GM18520 (cell line): Measurements from ENCODE around the gene DDC.
"Not testable (repeated sequence)": the region's sequence is repeated elsewhere in the genome, so short reads cannot be mapped to it uniquely, and the experiment has no call there.

Experiments
- ATAC-seq: cut with Tn5 transposase; IDR thresholded peaks from one replicate; pipeline ENCODE4 v1.9.1; 2021; ENCODE audit not compliant: unreplicated experiment

The DDC gene

DNA sequence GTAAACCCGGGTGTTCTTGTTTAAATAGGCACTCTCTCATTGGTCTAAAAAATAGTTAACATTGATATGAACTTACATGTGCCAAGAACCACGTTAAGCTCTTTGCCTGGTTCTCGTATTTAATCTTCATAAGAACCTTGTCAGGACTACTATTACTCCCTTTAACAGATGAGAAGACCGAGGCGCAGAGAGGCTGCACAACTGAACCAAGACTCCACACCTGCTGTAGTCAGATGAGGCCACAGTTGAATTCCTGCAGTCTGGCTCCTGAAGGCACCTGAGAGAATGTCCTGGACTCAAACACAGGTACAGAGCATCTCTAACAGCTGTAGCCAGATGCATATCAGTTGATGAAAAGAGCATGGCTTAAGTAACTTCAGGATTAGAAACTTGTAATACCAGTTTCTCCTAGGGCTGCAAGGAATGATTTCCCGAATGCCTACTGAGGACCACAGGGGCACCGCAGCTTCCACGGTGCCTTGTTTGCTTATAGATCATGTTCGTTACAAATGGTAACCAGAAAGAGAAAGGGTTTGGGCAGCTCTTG is 9.5 kb downstream of the DDC start:
- no peak for ATAC-seq

DNA sequence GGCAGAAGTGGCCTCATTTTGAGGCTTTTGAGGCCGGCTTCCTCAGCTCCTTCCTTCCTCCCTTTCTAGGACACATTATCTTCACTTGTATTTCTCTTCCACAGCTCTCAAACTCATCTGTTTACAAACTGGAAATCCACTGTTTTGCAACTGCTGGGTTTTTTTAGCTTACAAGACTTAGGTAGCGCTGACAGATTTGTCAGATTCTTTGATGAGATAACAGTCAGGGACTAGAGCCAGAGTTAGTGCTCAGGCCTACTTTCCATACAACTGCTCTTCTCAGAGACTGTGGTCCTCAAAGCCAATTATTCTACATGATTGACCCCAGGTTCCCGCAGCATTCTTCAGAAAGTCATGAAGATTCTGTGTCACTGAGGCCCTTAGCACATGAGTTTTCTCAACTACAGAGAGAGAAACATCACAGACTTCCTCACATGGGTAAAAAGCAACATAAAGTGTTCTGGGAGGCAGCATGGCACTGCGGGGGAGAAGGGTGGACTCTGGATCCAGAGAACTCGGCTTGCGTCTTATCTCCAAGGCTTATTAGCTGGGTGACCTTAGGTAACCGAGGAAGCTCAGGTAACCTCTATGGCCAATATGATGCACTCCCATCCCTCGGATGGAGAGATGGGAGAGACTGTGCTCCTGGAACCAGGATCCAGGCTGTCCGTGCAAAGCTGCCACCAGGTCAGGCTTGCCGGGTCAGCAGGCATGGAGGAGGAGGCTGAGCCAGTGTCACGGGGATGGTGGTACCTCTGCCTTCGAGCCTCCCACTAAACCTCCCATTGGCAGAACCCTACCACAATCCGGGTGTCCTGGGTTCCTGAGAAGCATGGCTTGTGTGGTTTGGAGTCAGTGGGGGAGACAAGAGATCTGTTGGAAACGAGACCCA is 10.5 kb downstream of the DDC start:
- no peak for ATAC-seq

DNA sequence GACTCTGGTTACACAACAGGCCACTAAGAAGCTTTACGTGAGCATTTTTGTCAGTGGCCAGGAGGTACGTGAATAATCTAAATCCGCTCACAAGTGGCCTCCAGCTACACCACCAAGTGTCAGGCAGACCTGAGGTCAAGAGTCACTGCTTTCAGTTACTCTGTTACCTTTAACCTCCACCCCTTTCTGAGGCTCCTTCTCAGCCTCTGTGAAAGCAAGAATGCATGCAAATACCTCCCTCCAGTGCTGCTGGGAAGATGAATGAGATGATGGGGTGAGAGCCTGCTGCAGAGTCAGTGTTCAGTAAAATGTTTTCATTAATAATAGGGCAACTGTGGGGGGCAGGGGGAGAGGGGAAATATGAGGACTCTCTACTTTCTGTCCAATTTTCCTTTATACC is 11.2 kb downstream of the DDC start:
- no peak for ATAC-seq

- ATAC-seq = no peak
These were observed 12.3 kb downstream of the DDC start for GRCh38 chr7:50552921-50553320.

GRCh38 chr7:50552139-50552538 is 13.1 kb downstream of the DDC start:
- no peak for ATAC-seq

DNA sequence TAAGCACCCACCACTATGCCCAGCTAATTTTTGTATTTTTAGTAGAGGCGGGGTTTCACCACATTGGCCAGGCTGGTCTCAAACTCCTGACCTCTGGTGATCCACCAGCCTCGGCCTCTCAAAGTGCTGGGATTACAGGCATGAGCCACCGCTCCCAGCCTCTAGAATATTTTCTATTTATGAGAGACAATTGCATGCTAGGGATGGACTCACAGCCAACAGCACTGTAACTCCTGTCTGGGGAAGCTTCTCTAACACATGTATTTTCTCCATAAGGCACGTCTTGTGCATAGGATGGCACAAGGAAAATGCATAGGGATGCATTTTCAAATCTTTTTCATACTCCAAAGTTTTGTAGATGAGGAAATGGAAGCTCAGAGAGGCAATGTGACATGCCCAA is 19.6 kb downstream of the DDC start:
- not testable (repeated sequence) for ATAC-seq

DNA sequence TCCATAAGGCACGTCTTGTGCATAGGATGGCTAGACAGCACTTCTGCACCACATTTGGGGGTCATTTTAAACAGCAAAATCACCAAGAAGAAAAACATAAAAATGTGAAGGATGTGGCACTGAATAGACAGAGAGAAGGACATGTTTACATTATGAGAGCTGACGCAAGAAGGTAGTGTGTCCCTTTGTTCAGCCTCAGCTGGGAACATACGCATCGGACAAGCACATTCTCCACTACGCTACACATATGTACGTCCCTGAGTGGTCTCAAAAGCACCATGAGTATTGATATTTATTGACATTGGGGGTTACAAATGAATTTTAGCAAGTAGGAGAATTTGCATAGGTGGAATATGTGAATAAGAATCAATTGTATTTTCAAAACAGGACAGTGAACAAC is 20.2 kb downstream of the DDC start:
- no peak for ATAC-seq

GRCh38 chr7:50543776-50544442 is 21.3 kb downstream of the DDC start:
- ATAC-seq = no peak

- ATAC-seq = no peak
These were observed 23.1 kb downstream of the DDC start for GRCh38 chr7:50542132-50542531.

GRCh38 chr7:50540785-50541579 is 24.2 kb downstream of the DDC start:
- ATAC-seq = no peak

DNA sequence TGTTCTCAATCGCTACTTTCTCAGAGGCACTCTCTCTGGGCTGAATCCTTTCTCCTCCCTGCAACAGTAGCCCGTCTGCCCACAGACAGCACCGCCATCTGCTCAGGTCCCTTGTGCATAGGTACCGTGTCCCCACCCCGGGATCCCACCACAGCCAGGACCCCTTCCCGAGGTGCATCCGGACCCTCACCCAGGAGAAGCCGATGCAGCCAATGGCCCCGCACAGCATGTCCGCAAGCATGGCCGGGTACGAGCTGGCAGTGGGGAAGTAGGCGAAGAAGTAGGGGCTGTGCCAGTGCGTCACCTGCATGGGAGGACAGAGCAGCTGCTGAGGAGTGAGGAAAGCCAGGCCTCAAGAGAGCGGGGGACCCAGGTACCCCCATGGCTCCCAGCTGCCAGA is 25.5 kb downstream of the DDC start:
- ATAC-seq = no peak

DNA sequence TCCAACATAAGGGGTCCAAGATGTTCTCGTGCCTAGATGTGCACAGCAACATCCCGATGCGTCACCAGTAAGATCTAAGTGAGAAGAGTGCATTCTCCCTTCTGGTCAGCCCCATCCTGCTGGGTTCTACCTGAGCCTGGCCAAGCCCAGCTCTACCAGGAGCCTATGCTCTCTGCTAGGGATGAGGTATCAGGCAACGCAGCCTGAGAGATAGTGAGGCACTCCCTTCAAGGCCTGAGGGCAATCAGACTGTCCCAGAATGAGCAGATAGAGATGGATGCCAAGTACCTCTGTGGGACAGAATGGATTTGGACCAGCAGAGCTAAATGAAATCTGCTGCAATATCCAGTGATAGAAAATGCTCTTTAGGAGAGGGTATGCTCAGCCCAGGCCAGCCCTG is 26.7 kb downstream of the DDC start:
- no peak for ATAC-seq

- ATAC-seq = no peak
These were observed 27.8 kb downstream of the DDC start for GRCh38 chr7:50537417-50537816.

DNA sequence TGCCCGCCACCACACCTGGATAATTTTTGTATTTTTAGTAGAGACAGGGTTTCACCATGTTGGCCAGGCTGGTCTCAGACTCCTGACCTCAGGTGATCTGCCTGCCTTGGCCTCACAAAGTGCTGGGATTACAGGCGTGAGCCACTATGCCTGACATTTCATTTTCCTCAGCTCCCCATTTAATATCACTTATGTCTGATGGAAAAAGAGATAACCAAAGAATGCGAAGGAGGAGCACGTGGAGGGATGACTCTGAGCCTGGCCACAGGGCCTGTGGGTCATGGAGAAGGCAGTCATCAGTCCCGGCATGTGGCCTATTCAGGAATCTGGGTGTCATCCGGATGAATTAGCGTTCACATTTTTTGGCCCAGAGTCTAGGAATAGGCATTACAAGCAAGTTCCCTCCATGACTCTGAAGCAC is 29.9 kb downstream of the DDC start:
- ATAC-seq = not testable (repeated sequence)

GRCh38 chr7:50534690-50535290 is 30.4 kb downstream of the DDC start:
- no peak for ATAC-seq

DNA sequence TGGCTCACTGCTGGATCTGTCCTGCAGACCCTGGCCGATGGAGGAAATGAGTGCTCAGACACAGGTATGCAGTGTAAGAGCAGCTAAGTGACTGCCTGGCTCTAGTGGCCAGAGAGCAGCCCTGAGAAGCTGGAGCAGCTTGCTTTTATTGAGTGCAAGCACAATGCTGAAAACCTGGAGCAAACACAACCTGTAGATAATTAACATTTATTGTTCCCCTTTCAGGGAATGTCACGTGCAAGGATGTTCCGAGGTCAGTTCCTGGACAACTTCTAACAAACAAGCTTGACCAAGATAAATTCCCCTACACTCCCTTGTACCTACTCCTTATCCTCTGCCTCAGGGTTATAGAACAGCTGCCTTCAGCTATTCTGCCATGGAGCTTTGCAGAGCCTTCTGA is 31.3 kb downstream of the DDC start:
- ATAC-seq = no peak

- ATAC-seq = no peak
These were observed 33.3 kb downstream of the DDC start for GRCh38 chr7:50531928-50532327.

GRCh38 chr7:50531401-50531911 is 33.7 kb downstream of the DDC start:
- ATAC-seq = no peak

DNA sequence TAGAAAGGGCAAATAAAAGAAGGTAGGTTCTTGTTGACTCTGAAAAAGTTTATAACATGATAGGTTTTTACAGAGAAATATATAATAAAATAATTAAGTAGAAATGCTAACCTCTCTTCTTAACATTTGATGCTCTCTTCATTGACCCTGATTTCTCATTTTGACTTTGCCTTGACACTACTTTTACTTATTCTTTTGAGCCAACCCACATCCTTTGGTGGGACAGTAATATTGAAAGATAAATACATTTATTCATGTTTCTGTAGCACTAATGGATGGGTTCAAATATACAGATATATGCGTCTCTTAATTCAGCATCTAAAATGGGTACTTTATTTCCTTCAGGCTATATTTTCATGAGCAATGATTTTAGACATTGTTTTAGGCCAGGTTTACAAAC is 34.4 kb downstream of the DDC start:
- no peak for ATAC-seq

- no peak for ATAC-seq
These were observed 35.9 kb downstream of the DDC start for GRCh38 chr7:50529093-50529862.
